ENCODE measurements around the gene IGF2BP2.

Gene IGF2BP2

DNA sequence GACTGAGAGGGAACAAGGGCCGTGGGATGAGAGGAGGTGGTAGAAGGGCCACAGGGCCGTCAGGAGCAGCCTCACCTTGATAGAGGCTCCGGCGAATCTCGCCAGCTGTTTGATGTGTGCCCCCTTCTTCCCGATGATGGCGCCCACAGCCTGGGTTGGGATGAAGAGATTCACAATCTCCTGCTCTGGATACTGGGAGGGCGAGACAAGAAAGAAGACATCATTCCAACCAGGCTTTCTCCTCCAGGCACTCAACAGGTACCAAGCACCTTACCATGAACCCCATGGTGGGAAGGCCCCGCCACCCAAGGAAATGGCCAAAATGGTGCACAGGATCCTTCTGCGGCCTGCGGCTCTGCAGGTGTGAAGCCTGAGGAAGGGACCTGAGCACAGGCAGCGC, 167.6 kb downstream of the IGF2BP2 start:
- Histone ChIP-seq H3K36me3 (ENCODE audit: insufficient read depth) (no peaks in the 10 kb centered on the region), H3K9ac (no peak overlapping the region), H3K4me1 (ENCODE audit: low read depth, poor library complexity, severe bottlenecking) (peaks cover 11% of the 10 kb centered on the region), H3K4me2 (no peak overlapping the region), H2AFZ (ENCODE audit: low read depth) (no peak overlapping the region), H3K27me3 (ENCODE audit: insufficient read depth, low read depth) (no peaks in the 10 kb centered on the region), H3K79me2 (ENCODE audit: insufficient read depth, low read depth) (no peaks in the 10 kb centered on the region), H3K27ac (no peak overlapping the region), H4K20me1 (ENCODE audit: insufficient read depth) (no peaks in the 10 kb centered on the region), H3K4me3 (IDR thresholded peaks at IDR 0.05; ENCODE audit: insufficient read depth, low read depth, low read length) (no peak overlapping the region)
- TF ChIP-seq, protein P1, sequence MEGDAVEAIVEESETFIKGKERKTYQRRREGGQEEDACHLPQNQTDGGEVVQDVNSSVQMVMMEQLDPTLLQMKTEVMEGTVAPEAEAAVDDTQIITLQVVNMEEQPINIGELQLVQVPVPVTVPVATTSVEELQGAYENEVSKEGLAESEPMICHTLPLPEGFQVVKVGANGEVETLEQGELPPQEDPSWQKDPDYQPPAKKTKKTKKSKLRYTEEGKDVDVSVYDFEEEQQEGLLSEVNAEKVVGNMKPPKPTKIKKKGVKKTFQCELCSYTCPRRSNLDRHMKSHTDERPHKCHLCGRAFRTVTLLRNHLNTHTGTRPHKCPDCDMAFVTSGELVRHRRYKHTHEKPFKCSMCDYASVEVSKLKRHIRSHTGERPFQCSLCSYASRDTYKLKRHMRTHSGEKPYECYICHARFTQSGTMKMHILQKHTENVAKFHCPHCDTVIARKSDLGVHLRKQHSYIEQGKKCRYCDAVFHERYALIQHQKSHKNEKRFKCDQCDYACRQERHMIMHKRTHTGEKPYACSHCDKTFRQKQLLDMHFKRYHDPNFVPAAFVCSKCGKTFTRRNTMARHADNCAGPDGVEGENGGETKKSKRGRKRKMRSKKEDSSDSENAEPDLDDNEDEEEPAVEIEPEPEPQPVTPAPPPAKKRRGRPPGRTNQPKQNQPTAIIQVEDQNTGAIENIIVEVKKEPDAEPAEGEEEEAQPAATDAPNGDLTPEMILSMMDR (conservative IDR thresholded peaks at IDR 0.05; ENCODE audit: low read depth, low read length) = no peak

DNA sequence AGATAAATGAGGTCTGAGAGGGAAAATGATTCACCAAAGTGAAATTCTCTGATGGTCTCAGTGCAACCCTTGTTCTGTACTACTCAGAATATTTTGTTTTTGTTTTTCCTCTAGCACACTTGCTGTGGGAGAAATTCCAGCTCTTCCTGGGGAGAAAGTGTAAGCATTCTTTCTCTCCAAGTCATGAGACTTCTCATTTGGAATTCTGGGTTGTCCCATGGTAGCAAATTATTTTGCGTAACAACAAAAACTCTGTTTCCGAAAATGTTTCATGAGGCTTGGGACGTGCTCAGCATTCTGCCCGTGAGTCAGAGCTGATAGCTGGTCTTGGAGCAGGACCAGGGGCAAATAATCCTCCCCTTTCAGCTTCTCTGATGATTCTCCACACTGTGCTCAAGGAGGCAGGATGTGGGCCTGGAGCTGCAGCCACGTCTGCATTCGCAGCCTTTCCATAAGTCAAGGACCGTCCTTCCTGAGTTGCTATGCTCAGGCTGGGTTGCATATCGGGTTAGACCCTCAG, 168.5 kb downstream of the IGF2BP2 start:
- Histone ChIP-seq H3K27me3 (ENCODE audit: insufficient read depth, low read depth) (no peaks in the 10 kb centered on the region), H3K4me2 (no peak overlapping the region), H3K79me2 (ENCODE audit: insufficient read depth, low read depth) (no peaks in the 10 kb centered on the region), H3K27ac (no peak overlapping the region), H3K4me1 (ENCODE audit: low read depth, poor library complexity, severe bottlenecking) (peaks cover 11% of the 10 kb centered on the region), H3K36me3 (ENCODE audit: insufficient read depth) (no peaks in the 10 kb centered on the region), H3K4me3 (IDR thresholded peaks at IDR 0.05; ENCODE audit: insufficient read depth, low read depth, low read length) (no peak overlapping the region), H4K20me1 (ENCODE audit: insufficient read depth) (no peaks in the 10 kb centered on the region), H3K9ac (no peak overlapping the region), H2AFZ (ENCODE audit: low read depth) (no peak overlapping the region)
- TF ChIP-seq, protein P1 (conservative IDR thresholded peaks at IDR 0.05; ENCODE audit: low read depth, low read length) = no peak

DNA sequence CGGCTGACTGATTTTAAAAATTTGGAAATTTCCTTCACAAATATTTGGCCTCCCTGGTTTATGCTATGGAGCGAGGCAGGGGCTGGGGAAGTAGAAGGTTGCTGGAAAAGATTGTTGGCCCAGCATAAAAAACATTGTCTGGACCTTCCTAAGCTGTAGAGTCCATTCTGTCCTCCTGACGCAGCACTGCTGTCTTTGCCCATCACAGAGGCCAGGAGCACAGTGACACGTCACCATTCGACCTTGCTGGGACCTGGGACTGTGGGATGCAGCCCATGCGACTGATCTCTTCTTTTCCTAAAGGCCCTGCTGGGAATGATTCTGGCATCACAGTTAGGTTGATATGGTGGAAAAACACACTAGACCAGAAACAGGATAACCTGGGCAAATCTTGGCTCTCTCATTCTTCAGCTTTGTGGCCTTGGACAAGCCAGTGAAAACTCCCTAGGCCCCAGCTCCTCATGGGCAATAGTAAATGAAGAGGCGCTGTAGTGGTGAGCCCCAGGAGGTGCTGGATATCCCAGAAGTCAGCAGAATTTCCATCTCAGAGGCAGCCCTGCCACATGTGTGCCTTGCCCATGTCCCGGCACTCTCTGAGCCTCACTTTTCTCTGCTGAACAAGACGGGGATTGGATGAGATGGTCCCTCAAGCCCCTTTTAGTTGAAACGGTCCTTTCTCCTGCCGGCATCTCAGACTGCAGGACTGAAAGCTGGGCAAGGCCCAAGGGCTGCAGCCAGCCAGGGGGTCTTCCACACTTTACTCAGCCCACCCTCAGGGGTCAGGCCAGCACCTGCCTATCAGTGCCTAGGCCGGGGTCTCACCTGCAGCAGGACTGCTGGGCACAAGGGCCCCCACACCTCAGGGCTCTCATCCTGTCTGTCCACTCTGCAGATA, 169.2 kb downstream of the IGF2BP2 start:
- no peak overlapping the region for H3K9ac ChIP-seq
- H3K27me3 ChIP-seq (ENCODE audit: insufficient read depth, low read depth) = no peaks in the 10 kb centered on the region
- no peaks in the 10 kb centered on the region for H4K20me1 ChIP-seq (ENCODE audit: insufficient read depth)
- H3K27ac ChIP-seq = no peak overlapping the region
- H3K4me2 ChIP-seq = no peak overlapping the region
- H3K4me1 ChIP-seq (ENCODE audit: low read depth, poor library complexity, severe bottlenecking) = peaks cover 11% of the 10 kb centered on the region
- H3K36me3 ChIP-seq (ENCODE audit: insufficient read depth) = no peaks in the 10 kb centered on the region
- TF ChIP-seq, protein P1 (conservative IDR thresholded peaks at IDR 0.05; ENCODE audit: low read depth, low read length) = no peak
- H3K4me3 ChIP-seq (IDR thresholded peaks at IDR 0.05; ENCODE audit: insufficient read depth, low read depth, low read length) = no peak overlapping the region
- H3K79me2 ChIP-seq (ENCODE audit: insufficient read depth, low read depth) = no peaks in the 10 kb centered on the region
- H2AFZ ChIP-seq (ENCODE audit: low read depth) = no peak overlapping the region

DNA sequence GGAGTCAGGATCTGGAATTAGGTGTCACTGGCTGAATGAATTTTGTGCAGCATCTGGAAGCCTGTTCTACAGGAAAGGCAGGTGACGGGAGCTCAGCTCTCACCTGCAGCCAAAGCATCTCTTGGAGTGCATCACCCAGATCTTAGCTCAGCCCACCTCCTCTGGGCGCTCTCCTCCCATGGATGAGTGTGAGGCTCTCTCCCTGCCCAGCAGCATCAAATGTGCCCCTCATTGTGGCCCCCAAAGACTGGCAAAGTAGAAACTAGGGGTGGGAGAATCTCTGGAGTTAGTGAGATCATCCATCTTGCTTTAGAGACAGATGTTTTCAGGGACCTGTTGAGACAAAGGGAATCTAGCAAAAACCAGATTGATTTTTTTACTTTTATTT, 170.1 kb downstream of the IGF2BP2 start:
- Histone ChIP-seq H3K36me3 (ENCODE audit: insufficient read depth) (no peaks in the 10 kb centered on the region), H3K4me3 (IDR thresholded peaks at IDR 0.05; ENCODE audit: insufficient read depth, low read depth, low read length) (no peak overlapping the region), H3K79me2 (ENCODE audit: insufficient read depth, low read depth) (no peaks in the 10 kb centered on the region), H4K20me1 (ENCODE audit: insufficient read depth) (no peaks in the 10 kb centered on the region), H3K9ac (no peak overlapping the region), H2AFZ (ENCODE audit: low read depth) (no peak overlapping the region), H3K4me1 (ENCODE audit: low read depth, poor library complexity, severe bottlenecking) (peaks cover 5% of the 10 kb centered on the region), H3K4me2 (no peak overlapping the region), H3K27ac (no peak overlapping the region), H3K27me3 (ENCODE audit: insufficient read depth, low read depth) (no peaks in the 10 kb centered on the region)
- TF ChIP-seq, protein P1 (conservative IDR thresholded peaks at IDR 0.05; ENCODE audit: low read depth, low read length) = no peak
